Activated T-cell treated with anti-CD3 and anti-CD28 coated beads for 4 hours (primary cell): Measurements from ENCODE around the gene SHISAL1.
"Not testable (repeated sequence)": the region's sequence is repeated elsewhere in the genome, so short reads cannot be mapped to it uniquely, and the experiment has no call there.

Experiments
- DNase-seq: peaks from one replicate; pipeline ENCODE4 v3.0.0-alpha.2; 2020

The SHISAL1 gene

DNA sequence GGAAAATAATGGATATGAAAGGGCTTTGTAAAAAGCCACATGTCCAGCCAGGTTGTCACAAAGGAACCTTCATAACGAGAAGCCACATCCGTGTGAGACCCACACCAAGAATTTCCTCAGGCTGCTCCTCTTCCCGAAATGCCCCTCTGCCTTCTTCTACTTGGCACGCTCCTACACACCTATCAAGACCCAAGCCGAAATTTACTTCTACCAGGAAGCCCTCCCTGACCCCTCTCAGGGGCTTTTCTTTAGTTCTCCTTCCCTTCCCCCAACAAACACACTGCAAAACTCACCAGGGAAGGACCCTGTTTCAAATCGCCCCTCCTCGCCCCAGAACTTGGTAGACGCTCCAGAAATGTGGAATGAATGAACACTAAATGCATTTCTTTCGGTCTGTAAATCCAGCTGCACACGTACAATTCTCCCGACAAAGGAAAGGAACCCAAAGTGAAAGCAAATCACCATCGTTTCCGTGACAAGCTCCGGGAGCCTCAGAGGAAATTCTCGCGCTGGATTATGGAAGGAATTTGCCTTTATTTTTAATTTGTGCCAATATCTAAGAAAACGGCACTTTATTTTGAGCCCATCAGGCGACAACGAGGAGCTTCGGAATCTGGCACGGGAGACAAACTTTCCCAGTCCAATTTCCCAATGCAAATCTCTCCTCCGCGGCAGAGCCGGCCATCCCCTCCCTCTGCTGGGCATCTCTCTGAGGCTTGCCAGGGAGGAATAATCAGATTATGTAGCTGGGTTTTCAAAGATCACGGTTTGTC is 13.2 kb upstream of the SHISAL1 start:
- no peak for DNase-seq

DNA sequence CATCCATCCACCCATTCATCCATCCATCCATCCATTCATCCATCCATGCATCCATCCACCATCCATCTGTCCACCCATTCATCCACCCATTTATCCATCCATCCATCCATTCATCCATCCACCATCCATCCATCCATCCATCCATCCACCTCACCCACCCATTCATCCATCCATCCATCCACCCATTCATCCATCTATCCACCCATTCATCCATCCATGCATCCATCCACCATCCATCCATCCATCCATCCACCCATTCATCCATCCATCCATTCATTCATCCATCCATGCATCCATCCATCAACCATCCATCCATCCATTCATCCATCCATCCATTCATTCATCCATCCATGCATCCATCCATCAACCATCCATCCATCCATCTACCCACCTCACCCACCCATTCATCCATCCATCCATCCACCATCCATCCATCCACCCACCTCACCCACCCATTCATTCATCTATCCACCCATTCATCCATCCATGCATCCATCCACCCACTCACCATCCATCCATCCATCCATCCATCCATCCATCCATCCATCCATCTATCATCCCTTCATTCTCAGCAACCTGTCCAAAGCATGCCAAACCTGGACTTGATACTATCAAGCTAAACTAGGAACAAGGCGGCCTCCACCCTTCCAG is 10.5 kb upstream of the SHISAL1 start:
- not testable (repeated sequence) for DNase-seq

DNA sequence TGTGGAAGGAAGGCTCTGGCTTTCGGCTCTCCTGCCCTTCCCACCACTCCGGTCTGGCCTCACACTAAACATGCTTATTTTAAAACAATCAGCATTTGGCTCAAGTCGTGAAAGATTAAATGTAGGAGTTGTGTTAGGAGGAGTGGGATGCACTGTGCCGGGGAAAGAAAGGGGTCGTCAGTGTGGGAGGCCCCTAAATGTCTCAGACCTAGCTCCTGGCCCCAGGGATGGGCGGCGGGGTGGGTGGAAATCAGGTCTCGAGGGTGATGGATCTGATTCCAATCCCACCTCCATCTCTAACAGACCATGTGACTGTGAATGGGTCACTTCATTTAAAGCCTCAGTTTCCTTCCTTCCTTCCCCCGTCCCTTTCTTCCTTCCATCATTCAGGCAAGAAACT is 6.9 kb upstream of the SHISAL1 start:
- DNase-seq: no peak

GRCh38 chr22:44318751-44319150 is 6.0 kb upstream of the SHISAL1 start:
- DNase-seq: no peak

GRCh38 chr22:44317886-44318637 is 5.3 kb upstream of the SHISAL1 start:
- DNase-seq: no peak

DNA sequence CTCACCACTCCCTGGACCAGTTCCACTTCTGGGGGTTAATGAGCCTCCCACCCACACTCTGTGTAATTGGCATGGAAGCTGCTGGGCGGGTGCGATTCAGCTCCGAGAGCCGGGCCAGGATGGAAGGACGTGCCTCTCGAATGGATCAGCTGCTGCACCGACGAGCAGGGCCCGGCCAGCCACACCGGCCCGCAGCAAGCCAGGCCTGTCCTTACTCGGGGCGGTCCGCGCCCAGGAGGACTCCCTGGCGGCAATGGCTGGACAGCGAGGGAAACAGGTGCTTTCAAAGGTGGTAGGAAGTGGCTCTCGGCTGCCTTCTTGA is 4.3 kb upstream of the SHISAL1 start:
- DNase-seq: no peak

DNA sequence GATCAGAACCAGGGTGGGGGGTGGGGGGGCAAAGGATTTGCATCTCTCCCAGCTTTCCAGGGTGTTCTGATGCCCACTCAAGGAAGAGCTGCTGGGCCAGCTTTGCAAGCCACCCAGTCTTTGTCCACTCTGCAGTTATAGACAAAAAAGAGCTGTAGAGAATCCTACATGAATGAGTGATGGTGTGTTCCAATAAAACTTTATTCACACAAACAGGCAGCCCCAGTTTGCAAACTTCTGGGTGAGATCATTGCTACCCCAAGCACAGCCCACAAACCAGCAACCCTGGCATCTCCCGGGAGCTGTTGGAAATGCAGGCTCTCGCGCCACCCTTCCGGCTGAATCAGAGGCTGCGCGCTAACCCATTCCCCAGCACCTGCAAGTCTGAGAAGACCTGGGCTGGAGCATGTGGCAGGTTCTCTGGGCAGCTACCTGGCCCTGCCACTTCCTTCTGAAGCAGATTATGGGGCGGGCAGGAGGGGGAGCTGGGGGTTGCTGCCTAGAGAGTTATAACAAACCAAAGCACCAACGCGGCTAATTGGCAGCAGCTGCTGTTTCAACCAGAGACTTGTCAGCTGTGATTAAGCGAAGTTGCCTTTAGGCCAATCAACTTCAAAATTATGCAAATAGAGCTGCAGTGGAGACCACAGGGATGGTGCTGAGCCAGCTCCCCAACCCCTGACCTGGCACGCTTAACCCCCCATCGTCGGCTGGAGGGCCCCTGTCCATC is 3.8 kb upstream of the SHISAL1 start:
- DNase-seq: no peak

DNA sequence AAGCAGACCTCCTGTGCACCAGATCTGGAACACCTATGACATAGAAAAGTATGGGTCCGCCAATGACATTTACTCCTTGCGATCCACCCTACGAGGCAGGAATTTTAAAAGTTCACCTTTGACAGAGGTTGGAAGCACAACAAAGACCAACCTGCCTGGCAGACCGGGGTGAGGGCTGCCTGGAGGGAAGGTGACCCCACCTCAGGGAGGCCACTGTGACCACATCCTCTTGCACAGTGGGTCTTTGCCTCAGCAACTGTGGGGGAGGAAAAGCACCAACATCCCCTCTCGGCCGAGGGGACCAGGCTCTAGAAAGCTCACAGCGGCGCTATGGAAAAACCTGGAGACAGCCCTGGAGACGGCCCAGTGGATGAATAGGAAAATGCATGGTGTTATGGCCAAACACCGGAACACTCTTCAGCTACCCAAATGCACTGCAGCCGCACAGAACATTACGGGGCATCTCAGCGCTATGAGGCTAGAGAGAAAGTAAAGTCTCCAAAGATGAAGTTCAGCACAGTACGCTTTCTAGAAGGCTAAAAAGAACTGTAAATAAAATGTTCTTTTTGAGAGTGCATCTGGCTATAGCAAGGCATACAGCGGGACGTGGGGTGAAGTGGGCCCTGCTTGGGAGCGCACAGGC is 1.8 kb upstream of the SHISAL1 start:
- DNase-seq: no peak

DNA sequence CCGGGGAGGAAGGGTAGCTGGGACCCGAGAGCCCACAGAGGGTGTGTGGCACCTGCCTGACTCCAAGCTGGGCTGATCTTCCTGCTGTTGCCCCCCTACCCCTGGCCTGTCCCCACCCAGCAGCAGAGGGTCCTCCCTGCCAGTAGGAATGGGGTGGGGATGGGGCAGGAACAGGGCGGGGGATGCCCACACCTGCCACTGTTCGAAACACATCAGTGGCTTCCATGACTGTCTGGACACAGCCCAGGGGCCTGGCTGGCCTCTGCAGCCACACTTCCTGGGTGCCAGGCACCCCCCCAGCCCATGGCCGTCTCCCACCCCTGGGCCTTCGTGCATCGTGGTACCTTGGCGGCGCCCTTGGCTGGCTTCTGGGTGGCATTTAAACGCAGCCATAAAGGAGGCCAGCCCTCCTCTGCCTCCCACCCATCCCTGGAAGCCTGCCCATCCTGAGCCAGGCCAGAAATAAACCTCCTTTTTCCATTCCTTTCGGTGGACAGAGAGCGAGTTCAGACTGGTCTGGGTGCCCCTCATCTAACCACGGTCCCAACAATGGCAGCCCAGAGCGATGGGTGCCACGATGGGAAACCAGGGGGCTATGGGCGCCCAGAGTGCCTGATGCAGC is 745 bp upstream of the SHISAL1 start:
- DNase-seq: no peak

DNA sequence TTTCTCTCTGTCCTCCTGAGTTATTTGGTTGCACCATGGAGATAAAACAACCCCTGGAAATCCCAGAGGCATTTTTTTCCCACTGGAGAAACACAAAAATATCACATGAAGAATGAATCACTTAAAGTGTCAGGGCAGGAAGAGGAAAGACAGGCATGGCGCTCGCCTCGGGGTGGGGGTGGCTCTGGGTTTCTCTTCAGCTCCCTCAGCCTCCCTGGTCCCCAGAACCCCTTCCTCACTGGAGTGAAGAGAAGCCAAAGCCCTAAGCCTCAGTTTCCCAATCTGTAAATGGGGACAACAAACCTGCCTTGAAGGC is 938 bp downstream of the SHISAL1 start:
- DNase-seq: no peak

DNA sequence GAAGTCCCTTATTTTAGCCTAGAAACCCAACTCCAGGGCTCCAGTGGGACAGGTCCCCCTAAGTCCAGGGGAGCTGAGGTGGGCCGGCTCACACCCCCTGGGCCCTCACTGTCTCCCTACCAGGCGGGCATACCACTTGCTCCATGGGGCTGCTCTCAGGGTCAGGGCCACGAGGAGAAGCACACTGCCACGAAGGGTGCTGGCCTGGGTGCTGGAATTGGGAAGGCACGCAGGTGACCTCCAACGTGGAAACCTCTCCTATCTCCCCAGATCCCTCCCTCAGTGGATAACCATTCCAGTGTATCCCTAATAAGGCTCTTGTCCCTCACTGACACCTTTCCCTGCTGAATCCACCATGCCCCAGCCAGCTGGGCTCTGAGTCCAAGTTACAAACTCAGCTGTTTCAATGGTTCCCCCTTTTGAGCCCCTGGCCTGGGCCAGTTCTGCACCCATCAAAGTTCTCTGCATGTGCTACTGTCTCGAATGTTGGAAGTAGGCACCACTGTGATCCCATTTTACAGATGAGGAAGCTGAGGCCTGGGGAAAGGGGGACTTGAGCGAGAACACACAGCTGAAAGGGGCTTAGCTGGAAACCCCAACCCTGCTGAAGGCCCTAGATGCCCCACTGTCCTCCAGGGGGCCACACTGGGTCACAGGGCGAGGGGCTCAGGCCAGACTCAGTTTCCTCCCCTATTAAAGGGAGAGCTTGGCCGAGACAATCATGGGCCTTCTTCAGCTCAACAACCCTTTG is 1.5 kb downstream of the SHISAL1 start:
- DNase-seq: no peak

- no peak for DNase-seq
Measured at GRCh38 chr22:44309647-44310046, 3.1 kb downstream of the SHISAL1 start.

DNA sequence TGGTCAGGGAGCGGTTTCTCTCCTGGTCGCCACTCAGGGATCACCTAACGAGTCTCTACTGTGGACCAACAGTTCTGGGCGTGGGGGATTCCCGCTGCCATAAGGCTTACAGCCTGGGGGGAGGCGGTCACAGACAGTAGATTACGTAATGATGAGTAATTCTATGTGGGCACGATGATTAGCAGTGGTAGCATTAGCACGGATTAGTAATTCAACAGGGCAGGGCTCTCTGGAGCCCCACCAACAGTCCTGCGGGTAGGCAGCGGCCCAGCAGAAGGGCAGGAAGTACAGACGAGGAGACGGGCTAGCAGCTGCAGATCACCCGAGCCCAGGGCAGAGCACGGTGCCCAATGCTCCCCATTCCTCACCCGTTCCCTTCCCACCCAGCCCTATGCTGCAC is 3.6 kb downstream of the SHISAL1 start:
- DNase-seq: no peak

DNA sequence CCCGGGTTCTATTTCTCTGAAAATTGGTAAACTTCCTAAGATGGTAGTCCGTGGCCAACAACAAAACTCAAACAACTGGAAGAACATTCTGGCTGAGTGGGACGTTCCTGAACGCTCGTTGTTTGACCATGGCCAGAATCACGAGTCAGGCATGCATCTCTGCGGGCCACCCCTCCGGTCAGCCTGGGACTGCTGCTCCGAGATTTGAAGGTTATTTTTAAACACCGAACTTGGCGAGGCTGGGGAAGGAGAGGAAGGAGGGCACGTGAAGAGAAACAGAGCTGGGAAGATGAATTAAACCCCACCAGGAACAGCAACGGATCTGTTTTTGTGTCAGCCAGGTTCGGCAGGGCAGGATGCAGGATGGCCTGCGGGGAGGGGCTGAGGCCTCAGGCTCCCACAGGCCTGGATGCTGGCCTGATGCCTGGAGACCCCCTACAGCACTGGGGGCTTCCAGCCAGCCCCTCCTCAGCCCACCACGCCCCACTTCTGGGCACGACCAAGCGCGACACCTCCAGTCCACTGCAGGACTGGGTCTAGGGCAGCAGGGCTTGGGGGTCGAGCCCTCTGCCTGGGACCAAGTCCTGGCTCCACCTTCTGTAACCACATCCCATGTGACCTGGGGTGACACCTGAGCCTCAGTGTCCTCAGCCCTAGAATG is 5.1 kb downstream of the SHISAL1 start:
- no peak for DNase-seq

GRCh38 chr22:44305888-44306287 is 6.9 kb downstream of the SHISAL1 start:
- DNase-seq: no peak

- DNase-seq: no peak
Measured at GRCh38 chr22:44305455-44305854, 7.3 kb downstream of the SHISAL1 start.

DNA sequence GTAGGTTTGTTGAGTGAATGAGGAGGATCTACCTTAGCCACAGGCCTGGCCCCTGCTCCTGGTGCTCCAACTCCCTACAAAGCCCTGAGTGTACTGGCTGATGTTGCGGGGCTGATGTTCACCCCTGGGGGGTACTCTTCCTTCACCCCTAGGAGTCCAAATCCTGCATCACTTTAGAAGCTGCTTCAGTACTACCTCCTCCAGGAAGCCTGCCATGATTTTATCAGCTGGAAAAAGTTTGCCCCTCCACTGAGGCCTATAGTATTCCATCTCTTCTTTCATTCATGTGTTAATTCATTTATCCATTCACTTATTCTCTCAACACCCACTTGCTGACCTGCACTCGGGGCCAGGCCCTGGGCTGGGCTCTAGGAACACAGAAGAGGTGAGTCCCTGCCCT is 7.8 kb downstream of the SHISAL1 start:
- no peak for DNase-seq

DNA sequence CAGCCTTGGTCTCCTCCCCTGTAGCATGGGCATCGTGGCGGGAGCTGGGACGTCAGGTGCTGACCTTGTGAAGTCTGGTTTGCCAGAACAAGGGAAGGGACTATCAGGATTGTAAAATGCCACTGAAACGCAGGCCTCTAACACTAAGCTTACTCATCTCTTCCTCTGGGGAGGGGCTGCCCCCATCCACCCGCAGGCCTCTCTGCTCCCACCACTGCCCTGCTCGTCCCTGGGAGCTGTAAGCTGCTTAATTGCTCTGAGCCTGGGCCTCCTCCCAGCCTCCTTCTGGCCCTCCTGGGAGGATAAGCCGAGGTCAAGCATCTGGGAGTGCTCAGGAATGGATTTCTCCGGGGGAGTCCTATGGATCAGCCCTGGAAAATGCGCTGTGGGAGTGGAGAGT is 8.4 kb downstream of the SHISAL1 start:
- no peak for DNase-seq

- not testable (repeated sequence) for DNase-seq
Measured at GRCh38 chr22:44302363-44302762, 10.4 kb downstream of the SHISAL1 start.

- no peak for DNase-seq
Measured at GRCh38 chr22:44301039-44301438, 11.7 kb downstream of the SHISAL1 start.

GRCh38 chr22:44299124-44299523 is 13.6 kb downstream of the SHISAL1 start:
- no peak for DNase-seq
